ENCODE results near the gene ZBTB9.

- TF ChIP-seq CTCF (conservative IDR thresholded peaks at IDR 0.05), result no peak
- no peak for TF ChIP-seq ZFX (IDR thresholded peaks at IDR 0.05)
Observed at GRCh38 chr6:33423777-33424176, 30.6 kb upstream of the ZBTB9 start.
